GM18517 (cell line): ENCODE results near the gene ITGA4.

Experiments used
- ATAC-seq: cut with Tn5 transposase; IDR thresholded peaks from one replicate; pipeline ENCODE4 v1.9.1; 2021; ENCODE audit warnings: mild to moderate bottlenecking, moderate library complexity; ENCODE audit not compliant: unreplicated experiment

The ITGA4 gene

DNA sequence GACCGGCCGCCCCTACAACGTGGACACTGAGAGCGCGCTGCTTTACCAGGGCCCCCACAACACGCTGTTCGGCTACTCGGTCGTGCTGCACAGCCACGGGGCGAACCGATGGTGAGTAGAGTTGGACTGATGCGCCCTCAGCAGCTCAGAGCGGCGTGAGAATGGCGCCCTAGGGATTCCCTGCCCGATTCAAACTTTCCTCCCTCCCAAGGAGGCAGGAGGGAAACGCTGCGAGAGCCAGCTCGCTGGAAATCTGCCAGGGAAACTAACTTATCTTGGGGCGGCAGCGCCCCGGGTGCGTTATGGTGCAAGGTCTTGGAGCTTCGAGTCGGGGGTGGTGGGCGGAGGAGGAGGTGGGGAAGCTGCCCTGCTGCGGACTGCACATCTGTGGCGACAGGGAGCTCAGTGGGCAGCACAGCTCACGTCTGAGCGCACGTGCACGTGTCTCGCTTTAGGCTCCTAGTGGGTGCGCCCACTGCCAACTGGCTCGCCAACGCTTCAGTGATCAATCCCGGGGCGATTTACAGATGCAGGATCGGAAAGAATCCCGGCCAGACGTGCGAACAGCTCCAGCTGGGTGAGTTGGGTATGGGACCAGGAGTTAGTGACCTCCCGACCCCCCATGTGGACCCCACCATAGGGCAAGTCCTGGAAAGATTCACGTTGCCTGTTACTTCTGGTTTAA lies 697 bp downstream of the ITGA4 start:
- peak; percentile 19 for ATAC-seq

DNA sequence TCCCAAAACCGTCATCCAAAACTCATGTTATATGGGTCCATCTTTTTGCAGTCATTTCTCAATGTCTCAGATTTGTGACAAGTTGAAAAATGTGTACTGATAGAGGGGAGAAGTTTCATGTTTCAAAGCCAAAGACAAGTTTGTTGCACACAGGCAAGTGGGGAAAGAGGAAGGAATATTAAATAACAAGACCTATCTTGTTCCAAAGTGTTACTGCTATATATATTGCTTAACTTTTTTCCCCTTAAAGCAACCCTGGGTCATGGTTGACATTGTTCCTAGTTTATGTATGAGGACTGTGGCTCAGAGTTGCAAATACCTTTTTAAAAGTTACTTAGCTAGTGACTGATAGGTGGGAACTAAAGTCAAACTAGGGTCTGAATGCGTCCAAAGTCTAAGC lies 1.7 kb downstream of the ITGA4 start:
- ATAC-seq: no peak

DNA sequence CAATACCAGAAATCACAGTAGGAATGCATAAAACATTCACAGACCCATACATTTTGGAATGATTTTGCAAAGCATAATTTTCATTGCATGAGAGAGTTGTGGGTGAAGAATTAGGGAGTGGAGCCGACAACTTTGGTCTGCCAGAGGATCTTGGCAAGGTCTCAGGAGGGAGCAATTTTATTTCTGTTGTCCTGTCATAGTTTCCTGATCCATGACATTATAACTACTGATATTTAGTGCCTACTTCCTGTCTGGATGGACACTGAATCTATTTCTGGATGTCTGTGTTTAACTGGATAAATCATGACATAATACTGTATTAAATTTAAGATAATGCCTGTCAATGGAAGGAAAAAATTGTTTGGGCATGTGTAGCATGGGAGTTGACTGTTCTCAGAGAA lies 2.4 kb downstream of the ITGA4 start:
- no peak for ATAC-seq

DNA sequence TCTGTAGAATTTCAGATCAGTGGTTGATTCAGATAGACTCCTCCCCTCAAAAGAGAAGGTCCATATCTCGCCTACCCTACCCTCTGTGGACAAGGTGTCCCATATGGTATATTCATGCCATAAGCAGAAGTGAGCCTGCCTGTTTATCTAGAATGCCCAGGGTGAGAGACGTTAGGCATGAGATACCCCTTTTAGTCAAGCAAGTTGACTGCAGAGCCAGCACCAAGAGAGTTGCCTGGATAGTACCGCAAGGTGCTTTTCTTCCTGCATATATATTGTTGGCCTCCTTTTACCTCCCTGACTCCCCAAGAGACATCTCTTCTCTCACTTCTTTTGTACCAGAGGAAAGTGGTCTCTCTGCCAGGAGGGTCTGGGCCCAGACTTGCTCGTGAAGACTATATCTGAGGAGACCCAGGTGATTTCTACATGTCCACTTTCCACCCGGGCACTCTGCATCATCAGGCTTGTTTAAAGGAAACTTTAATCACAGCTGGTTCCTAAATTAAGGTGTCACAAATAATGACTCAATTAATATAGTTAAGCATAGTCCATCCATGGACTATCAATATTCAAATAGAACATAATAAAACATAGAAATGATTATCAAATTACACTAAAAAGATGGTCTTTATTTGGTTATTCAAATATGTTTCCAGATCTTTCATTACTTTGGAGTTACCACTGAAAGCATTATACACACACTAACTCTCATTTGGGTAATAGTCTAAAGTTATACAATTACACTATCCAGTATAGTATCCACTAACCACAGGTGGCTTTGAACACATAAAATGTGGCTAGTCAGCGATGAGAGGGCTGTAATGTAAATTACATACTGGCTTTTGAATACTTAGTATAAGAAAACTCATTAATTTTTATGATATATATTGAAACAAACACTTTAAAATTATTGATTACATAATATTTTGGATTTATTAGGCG lies 4.1 kb downstream of the ITGA4 start:
- peak; percentile 28 for ATAC-seq

DNA sequence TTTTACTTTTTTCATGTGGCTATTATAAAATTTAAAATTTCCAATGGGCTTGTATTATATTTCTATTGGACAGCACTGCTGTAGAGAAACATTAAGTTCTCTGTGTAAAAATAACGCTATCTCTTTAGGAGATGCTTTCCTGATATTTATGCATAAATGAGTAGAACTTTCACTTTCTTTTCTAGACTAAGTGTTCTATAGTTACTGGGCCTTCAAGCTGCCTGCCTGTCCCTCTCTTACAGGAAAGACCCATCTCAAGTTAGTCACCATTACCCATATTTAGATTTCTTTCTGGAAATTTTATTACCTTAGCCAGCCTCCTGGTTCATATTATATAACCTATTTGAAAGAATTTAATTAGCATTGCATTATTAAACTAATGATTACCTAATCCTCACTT lies 4.8 kb downstream of the ITGA4 start:
- peak; percentile 33 for ATAC-seq

DNA sequence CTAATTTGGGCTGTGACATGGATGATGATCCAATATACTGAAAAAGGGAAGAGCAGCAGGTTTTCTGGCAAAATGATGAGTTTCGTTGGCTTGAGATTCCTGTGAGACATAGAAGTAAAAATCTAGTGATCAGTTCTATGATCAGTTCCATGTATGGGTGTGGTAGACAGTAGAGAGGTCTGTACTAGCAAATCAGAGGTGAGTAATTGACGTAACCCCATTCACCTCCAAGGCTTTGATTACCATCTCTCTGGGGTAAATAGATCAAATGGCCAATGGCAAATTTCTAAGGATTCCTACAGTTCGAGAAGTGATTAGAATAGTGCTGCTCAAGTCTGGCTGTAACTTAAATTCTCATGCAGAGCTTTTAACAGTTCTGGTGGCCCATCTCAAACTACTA lies 6.4 kb downstream of the ITGA4 start:
- no peak for ATAC-seq

DNA sequence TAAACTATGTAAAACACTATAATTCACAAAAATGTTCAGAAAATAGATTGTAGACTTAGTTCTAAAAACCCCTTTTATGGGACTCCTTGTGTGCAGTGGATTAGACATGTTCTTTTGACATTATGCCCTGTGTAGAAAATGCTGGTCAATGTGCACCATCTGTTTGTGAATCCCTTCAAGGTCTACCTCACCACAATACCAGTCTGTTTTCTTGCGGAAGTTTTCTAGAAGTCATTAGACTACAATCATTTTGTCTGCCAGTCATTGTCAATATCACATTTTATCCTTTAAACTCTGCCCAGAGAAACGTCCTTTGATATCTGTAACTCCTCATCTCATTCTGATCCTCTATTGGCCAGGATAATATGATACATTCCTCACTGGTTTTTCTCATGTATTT lies 7.8 kb downstream of the ITGA4 start:
- no peak for ATAC-seq

DNA sequence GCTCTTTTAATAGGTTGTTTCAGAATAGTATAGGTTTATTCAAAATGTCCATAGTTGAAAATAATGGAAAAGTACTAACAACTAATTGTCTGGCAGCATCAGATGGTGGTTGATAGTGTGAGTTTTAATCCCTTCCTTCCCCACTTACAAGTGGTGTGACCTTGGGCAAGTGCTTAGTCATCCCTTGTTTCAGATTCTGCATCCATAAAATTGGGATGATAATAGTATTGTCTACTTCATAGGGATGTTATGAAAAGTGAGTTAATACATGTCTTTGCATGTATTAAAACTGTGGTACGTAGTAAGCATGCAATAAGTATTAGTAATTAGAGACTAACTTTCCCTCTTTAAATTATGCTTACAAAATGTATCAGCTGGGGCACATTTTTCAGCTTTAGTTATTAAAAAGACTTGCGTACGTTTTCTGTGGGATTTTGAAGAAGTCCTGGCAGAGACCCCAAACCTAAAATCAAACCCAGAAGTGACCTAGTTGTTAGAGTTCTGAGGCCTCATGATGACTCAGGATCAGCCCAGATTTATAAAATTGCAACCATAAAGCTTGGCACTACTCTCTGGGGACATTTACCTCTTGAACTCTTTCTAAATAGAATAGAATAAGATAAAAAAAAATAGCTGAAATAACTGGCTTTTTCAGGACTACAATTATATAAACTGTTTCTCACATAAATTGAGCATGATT lies 8.6 kb downstream of the ITGA4 start:
- ATAC-seq: no peak

DNA sequence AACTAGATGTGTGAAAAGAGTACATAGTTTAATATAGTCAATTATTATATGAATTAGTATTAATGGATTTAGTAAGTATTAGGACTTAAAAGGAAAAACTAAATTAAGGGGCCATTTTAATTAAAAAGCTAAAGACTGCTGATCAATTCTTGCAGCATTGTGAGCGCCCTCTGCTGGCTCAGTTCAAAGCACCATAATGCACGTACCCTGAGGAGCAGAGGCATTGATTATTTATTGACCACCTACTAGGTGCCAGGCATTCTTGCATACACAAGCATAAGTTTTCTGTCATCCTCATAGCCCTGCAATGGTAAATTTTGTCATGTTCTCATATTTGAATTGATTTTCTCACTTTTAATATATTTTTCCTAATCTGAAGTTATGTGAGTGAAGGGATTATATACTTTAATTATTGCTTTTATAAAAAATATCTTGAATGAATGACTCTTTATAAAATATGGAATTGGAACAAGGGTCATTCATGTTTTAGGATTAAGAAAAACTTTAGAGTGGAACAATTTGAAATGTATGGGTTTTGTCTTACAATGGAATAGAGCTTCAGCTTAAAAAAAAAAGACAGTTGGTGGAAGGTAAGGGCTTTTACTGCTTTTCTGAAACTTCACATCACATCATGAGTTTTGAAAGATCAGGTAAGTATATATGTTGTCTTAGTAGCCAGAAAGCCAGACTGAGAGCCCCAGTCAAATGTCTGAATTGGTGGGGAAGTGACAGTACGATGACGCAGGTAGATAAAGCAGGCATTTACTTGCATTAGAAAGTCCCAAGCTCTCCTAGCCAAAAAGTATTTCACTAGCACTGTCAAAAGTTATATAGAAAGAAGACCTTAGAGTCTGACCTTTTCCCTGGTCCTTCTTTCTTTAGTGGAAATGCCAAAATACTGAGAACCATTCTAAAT lies 9.7 kb downstream of the ITGA4 start:
- ATAC-seq: peak; percentile 39

DNA sequence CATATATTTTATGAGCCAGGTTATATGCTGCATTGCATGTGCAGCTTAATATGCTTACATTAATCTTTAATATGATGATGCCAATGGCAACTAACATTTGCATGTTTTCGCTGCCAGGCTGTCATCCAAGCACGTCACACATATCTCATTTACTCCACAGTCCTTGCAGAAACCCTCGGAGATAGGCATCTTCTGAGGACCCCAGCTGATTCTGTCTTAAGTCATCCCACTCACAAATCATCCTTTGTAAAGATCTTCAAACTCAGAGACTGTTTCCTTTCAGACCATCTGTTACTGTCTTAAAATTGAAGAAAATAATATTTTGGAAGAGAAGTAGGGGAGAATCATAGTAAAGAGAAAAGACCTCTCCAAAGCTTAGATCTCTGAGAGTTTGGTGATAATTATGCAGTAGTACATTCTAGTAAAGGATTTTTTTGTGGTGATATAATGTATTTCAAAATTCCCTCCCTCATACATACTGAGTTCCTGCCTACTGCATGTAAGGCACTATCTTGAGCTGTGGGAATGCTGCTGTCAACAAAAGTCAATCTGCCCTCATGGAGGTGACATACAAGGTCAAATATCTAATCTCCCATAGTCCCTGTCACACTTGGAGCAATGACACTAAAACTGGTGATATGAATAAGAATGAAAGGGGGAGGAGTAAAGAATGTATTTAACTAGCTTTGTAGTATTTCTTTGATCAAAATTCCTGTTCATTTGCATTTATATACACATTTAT lies 11.0 kb downstream of the ITGA4 start:
- no peak for ATAC-seq

DNA sequence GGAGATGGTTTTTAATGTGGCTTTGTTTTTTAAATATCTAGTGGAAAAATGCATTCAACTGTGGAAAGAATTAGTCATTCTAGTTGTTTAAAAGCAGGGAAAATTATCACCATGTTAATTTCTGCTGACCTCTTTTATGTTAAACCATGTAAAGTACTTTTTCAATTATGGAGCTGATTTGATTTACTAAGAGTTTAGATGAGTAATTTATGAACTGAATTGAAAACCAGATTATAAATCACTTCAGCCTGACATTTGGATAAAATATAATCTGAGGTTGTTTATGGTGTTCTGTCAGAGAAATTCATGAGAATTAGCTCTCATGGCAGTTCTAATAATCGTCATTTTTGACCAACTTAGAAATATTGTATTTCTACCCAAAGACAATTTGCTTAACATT lies 11.6 kb downstream of the ITGA4 start:
- ATAC-seq: no peak

DNA sequence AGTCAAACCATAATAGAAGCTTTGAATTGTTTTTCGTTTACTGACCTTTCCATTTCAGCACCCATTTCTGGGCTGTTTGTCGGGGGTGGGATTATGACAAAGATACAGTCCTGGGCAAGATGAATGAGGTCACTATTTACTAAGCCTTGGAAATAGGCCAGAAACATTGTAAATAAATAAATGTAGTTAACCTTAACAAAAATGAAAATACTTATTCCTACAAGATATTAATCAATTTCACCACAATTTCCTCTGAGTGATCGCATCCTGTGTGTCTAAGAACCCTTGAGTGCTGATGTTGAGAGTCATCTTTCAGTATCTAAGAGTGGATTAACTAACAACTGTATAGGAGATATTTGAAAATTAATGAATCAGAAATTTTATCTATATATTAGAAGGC lies 14.0 kb downstream of the ITGA4 start:
- no peak for ATAC-seq

DNA sequence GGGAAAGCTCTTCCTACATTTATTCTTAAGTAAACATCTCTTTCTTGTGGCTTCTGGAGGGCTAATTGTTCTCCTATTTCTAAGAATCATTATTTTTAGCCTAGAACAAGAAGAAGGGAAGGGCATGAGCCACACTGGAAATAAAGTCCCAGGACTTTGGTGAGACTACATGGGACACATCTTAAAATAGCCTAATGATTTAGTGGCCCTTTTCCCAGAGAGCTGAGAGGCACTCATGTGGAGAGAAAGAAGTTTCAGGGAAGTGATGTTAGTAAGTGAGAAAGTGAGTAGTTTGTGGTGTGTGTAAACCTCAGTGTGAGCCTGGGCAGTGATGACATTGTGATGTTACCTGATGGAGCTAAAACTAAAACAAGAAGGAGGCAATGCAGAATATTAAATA lies 14.6 kb downstream of the ITGA4 start:
- ATAC-seq: no peak

DNA sequence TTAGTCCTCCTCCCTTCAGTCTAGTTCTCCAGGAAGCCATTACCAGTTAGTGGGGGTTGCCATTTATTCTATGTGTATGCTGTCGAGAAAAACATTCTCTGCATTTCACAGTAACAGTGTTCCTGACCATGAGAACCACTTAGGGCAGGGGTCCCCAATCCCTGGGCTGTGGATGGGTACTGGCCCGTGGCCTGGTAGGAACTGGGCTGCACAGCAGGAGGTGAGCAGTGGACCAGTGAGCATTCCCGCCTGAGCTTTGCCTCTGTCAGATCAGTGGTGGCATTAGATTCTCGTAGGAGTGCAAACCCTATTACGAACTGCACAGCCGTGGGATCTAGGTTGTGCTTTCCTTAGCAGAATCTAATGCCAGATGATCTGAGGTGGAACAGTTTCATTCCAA lies 15.8 kb downstream of the ITGA4 start:
- no peak for ATAC-seq

DNA sequence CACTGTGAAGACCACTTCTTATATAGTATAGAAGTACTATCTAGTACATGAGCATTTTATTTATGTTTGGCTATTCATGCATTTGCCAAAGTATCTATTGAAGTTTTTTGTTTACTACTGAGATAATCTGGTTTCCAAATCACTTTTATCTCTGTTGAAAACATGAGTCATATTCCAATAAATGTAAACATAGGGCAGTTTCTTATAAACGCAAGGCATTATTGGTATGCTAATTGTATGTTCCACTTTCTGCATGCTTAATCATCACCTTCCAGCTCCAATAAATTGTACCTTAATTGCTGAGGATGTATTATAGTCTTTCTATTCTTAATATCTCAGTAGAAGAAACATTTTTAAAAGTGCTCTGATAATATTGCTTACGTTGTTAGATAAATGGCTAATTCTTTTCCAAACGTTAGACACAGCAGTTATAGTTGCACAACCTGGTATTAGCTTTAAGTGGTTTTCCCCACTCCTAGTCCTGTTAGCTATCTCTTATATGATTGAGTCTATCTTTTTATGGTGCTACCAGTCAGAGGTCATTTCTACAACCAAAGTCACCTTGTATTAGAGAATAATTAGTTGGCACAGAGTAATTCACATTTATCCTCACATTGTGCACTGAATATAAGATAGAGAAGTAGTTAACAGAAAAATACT lies 17.2 kb downstream of the ITGA4 start:
- no peak for ATAC-seq

DNA sequence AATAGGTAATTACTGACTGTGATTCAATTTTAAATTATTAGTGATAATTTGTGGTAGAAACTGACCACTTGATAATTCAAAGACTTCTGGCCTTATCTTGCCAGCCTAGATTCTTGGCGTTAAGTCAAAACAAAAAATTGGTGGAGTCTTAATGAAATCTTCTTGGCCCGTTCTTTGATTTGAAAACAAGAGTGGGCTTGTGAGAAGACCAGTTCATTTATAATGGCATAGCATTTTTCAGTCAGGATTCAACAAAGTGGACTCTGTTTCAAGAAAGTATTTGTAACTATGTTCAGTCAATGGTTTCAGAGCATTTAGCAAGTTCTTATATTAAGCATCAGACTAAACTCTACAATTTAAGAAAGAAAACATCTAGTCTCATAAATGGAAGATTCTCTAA lies 26.0 kb downstream of the ITGA4 start:
- no peak for ATAC-seq

DNA sequence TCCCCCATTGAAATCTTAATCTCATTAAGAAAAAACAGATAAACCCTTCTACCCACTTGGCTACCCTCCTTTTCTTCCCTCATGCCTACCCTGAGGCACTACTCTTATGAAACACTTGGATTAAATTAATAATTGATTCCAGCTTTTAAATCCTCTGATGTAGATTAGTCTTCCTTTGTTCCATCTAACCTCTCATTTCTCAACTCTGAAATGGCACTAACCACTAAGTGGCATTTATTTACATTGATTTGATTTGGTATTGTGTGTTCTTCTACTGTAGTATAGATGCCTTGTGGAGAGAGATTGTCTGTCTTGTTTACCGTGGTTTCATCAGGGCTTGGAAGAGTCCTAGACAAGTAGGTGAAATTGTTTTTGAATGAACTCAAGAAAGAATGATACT lies 26.7 kb downstream of the ITGA4 start:
- ATAC-seq: no peak

DNA sequence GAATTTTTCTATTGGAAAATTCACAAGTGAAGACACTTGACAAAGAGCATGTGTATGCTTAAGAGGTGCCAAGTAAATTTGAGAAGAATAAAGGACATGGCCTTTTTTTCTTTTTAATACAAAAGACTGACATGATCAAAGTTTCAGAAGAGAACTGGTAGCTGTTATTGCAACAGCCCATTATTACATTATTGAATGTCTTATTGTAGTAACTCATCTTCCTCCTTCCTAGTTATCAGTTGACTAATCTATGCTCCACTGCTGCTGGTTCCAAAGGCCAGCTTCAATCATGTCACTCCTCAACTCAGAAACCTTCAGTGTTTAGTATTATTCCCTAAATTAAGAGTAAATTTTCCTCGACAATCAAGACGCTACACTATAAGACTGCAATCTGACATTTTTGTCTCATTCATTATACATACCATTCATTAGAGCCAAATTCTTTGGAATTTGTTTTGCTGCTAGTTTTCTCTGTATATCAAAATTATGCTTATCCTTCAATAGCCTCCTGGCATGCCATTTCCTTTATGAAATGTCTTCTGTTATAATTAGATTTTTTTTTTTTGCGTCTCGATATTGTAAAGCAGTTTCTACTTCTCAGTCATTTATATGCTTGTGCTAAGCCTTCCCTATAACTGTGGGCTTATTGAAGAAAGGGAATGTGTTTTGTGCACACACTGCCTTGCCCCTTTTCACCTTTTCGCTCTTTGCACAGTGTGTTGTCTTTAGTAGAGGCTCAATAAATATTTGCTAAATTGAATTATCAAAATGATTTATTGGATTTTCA lies 27.9 kb downstream of the ITGA4 start:
- no peak for ATAC-seq

DNA sequence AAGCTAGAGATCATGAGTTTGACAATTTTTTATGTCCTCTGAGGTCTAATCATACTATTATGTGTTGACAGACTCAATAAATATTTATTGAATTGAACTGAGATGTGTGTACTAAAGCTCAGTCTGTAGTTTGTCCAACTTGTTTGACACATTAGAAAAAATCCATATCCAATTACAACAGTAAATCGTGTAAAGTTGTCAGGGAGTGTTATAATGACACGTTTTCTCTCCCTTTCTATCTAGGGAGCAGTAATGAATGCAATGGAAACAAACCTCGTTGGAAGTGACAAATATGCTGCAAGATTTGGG lies 28.4 kb downstream of the ITGA4 start:
- no peak for ATAC-seq
